ENCODE data around the gene IQCH. TPM values are rescaled to one million over a fixed set of nuclear protein-coding genes. Genes with fewer than 3 reads are reported as not detected.

Gene IQCH
- total RNA-seq, 1 experiment from 2014 or later = 2.4 TPM

- ChIA-PET CTCF (no interaction called here), POLR2A (no interaction called here)
- H3K4me3 ChIP-seq (ENCODE audit: low read depth, low read length) = no peak overlapping the region
- no peaks in the 10 kb centered on the region for H3K9me3 ChIP-seq
- Mint-ChIP-seq H3K27ac (ENCODE audit: unreplicated experiment) (no peak overlapping the region), H3K27me3 (ENCODE audit: insufficient read depth, unreplicated experiment) (peaks cover 3% of the 10 kb centered on the region), H3K4me1 (ENCODE audit: low read depth, unreplicated experiment) (no peaks in the 10 kb centered on the region), H3K4me3 (ENCODE audit: unreplicated experiment) (no peak overlapping the region), H3K9me3 (ENCODE audit: unreplicated experiment) (no peaks in the 10 kb centered on the region), H3K36me3 (ENCODE audit: insufficient read depth, unreplicated experiment) (no peaks in the 10 kb centered on the region)
- H3K36me3 ChIP-seq (ENCODE audit: control insufficient read depth, insufficient read depth, low read length) = no peaks in the 10 kb centered on the region
- intact Hi-C loops (cut with micrococcal nuclease; ENCODE audit: unreplicated experiment) = loop anchor here (10.0 kb wide), 1 partner anchor 448 kb away; no protein-coding TSS in a partner anchor
- H3K4me1 ChIP-seq = no peaks in the 10 kb centered on the region
- H3K27me3 ChIP-seq (replicated peaks; ENCODE audit: control insufficient read depth, insufficient read depth, low read length) = no peaks in the 10 kb centered on the region
- no peak for DNase-seq
- TF ChIP-seq, protein P1, sequence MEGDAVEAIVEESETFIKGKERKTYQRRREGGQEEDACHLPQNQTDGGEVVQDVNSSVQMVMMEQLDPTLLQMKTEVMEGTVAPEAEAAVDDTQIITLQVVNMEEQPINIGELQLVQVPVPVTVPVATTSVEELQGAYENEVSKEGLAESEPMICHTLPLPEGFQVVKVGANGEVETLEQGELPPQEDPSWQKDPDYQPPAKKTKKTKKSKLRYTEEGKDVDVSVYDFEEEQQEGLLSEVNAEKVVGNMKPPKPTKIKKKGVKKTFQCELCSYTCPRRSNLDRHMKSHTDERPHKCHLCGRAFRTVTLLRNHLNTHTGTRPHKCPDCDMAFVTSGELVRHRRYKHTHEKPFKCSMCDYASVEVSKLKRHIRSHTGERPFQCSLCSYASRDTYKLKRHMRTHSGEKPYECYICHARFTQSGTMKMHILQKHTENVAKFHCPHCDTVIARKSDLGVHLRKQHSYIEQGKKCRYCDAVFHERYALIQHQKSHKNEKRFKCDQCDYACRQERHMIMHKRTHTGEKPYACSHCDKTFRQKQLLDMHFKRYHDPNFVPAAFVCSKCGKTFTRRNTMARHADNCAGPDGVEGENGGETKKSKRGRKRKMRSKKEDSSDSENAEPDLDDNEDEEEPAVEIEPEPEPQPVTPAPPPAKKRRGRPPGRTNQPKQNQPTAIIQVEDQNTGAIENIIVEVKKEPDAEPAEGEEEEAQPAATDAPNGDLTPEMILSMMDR (IDR thresholded peaks at IDR 0.05; ENCODE audit: insufficient read depth in 1 of 2, low read depth in 1 of 2, low read length in 1 of 2, severe bottlenecking in 1 of 2, unreplicated experiment in 1 of 2) = no peak
- BruUV-seq (replicated peaks) = no TSS peak
Measured at GRCh38 chr15:67386947-67387346, 132.4 kb downstream of the IQCH start.

GRCh38 chr15:67389975-67390374 is 135.4 kb downstream of the IQCH start:
- Mint-ChIP-seq H3K27me3 (ENCODE audit: insufficient read depth, unreplicated experiment) (peaks cover 3% of the 10 kb centered on the region), H3K36me3 (ENCODE audit: insufficient read depth, unreplicated experiment) (no peaks in the 10 kb centered on the region), H3K27ac (ENCODE audit: unreplicated experiment) (no peak overlapping the region), H3K4me3 (ENCODE audit: unreplicated experiment) (no peak overlapping the region), H3K4me1 (ENCODE audit: low read depth, unreplicated experiment) (no peaks in the 10 kb centered on the region), H3K9me3 (ENCODE audit: unreplicated experiment) (no peaks in the 10 kb centered on the region)
- Histone ChIP-seq H3K4me3 (ENCODE audit: low read depth, low read length) (no peak overlapping the region), H3K9me3 (no peaks in the 10 kb centered on the region), H3K36me3 (ENCODE audit: control insufficient read depth, insufficient read depth, low read length) (no peaks in the 10 kb centered on the region), H3K27me3 (replicated peaks; ENCODE audit: control insufficient read depth, insufficient read depth, low read length) (no peaks in the 10 kb centered on the region), H3K4me1 (no peaks in the 10 kb centered on the region)
- CTCF ChIA-PET = no interaction called here
- no peak for DNase-seq
- POLR2A ChIA-PET = no interaction called here
- no TSS peak for BruUV-seq (replicated peaks)
- TF ChIP-seq, protein P1 (IDR thresholded peaks at IDR 0.05; ENCODE audit: insufficient read depth in 1 of 2, low read depth in 1 of 2, low read length in 1 of 2, severe bottlenecking in 1 of 2, unreplicated experiment in 1 of 2) = no peak
- intact Hi-C loops (cut with micrococcal nuclease; ENCODE audit: unreplicated experiment) = loop anchor here (10.0 kb wide), 1 partner anchor 445 kb away; no protein-coding TSS in a partner anchor

- Histone ChIP-seq H3K27me3 (replicated peaks; ENCODE audit: control insufficient read depth, insufficient read depth, low read length) (no peaks in the 10 kb centered on the region), H3K36me3 (ENCODE audit: control insufficient read depth, insufficient read depth, low read length) (no peaks in the 10 kb centered on the region), H3K9me3 (no peaks in the 10 kb centered on the region), H3K4me3 (ENCODE audit: low read depth, low read length) (no peak overlapping the region), H3K4me1 (no peaks in the 10 kb centered on the region)
- Mint-ChIP-seq H3K4me3 (ENCODE audit: unreplicated experiment) (no peak overlapping the region), H3K36me3 (ENCODE audit: insufficient read depth, unreplicated experiment) (no peaks in the 10 kb centered on the region), H3K9me3 (ENCODE audit: unreplicated experiment) (no peaks in the 10 kb centered on the region), H3K27me3 (ENCODE audit: insufficient read depth, unreplicated experiment) (no peaks in the 10 kb centered on the region), H3K27ac (ENCODE audit: unreplicated experiment) (no peak overlapping the region), H3K4me1 (ENCODE audit: low read depth, unreplicated experiment) (no peaks in the 10 kb centered on the region)
- TF ChIP-seq, protein P1 (IDR thresholded peaks at IDR 0.05; ENCODE audit: insufficient read depth in 1 of 2, low read depth in 1 of 2, low read length in 1 of 2, severe bottlenecking in 1 of 2, unreplicated experiment in 1 of 2) = no peak
- ChIA-PET CTCF (no interaction called here), POLR2A (no interaction called here)
- BruUV-seq (replicated peaks) = no TSS peak
- intact Hi-C loops (cut with micrococcal nuclease; ENCODE audit: unreplicated experiment) = no loop called here
- DNase-seq = no peak
Measured at GRCh38 chr15:67394873-67395639, 140.5 kb downstream of the IQCH start.
